Ovary (tissue), 3 donors: ENCODE results near the gene DTNA.

Experiments used
- CTCF ChIP-seq, 3 donors: fragments of 450-650 bp in 2 of 3; fragments of 200-600 bp in 1 of 3; IDR thresholded peaks; one replicate each; pipeline versions ENCODE4 v1.5.1 to v1.8.0; 2016 to 2022; ENCODE audit warnings: antibody characterized with exemption in 3 of 3, mild to moderate bottlenecking in 1 of 3
- POLR2A ChIP-seq: fragments of 450-650 bp; IDR thresholded peaks from one replicate; pipeline ENCODE4 v1.6.1; 2017; ENCODE audit warnings: antibody characterized with exemption, mild to moderate bottlenecking, moderate library complexity
- donor health status: DM: no; HTN: no; CAD: no.

- no peak for TF ChIP-seq POLR2A
- no peak for TF ChIP-seq CTCF (IDR thresholded peaks at IDR 0.05)
Observed at GRCh38 chr18:34928754-34929335, 218.7 kb downstream of the DTNA start.
